A549 (cell line): ENCODE results near the gene NR2C1.

Experiments
- CHD4 ChIP-seq: fragments of 200-600 bp; sonication (generic); IDR thresholded peaks from 2 replicates; pipeline ENCODE4 v1.6.1; 2016; ENCODE audit warnings: antibody characterized with exemption, mild to moderate bottlenecking, borderline replicate concordance
- CTCF ChIP-seq: fragments of >200 bp; sonication (Bioruptor Twin); formaldehyde crosslinking; IDR thresholded peaks from 3 replicates; pipeline ENCODE4 v1.5.1; 2016
- EHMT2 ChIP-seq: fragments of 200-600 bp; sonication (generic); IDR thresholded peaks from 2 replicates; pipeline ENCODE4 v1.6.1; 2016; ENCODE audit warnings: antibody characterized with exemption, low read depth, mild to moderate bottlenecking, moderate library complexity
- EP300 ChIP-seq, 2 experiments: fragments of >200 bp; sonication (Bioruptor Twin); formaldehyde crosslinking; IDR thresholded peaks; 2 replicates in 1 of 2; 3 replicates in 1 of 2; pipeline ENCODE4 v1.6.1; 2016 to 2017
- JUN ChIP-seq, 2 experiments: fragments of >200 bp; sonication (Bioruptor Twin); formaldehyde crosslinking; IDR thresholded peaks; 2 replicates in 1 of 2; 3 replicates in 1 of 2; pipeline ENCODE4 v1.6.1; 2016 to 2017
- MAZ ChIP-seq: fragments of 150-350 bp; IDR thresholded peaks from 2 replicates; pipeline ENCODE4 v1.6.1; 2014; ENCODE audit warnings: antibody characterized with exemption, low read depth, low read length, borderline replicate concordance
- NPAS2 ChIP-seq: fragments of 250-450 bp; sonication (Bioruptor Pico); IDR thresholded peaks from 2 replicates; pipeline ENCODE4 v1.8.0; 2022; ENCODE audit warnings: mild to moderate bottlenecking, moderate library complexity, borderline replicate concordance
- POLR2A ChIP-seq: IDR thresholded peaks from 2 replicates; pipeline ENCODE4 v1.6.1; 2012; ENCODE audit warnings: mild to moderate bottlenecking, low read length
- RARB ChIP-seq: fragments of 250-450 bp; sonication (Bioruptor Pico); IDR thresholded peaks from 2 replicates; pipeline ENCODE4 v1.8.0; 2021; ENCODE audit warnings: mild to moderate bottlenecking, moderate library complexity
- RNF2 ChIP-seq: fragments of 200-600 bp; sonication (generic); IDR thresholded peaks from 2 replicates; pipeline ENCODE4 v1.6.1; 2016; ENCODE audit warnings: low read depth, mild to moderate bottlenecking, antibody characterized with exemption, moderate library complexity, borderline replicate concordance

- no peak for TF ChIP-seq MAZ
- no peak for TF ChIP-seq NPAS2 (CRISPR knock-in tag)
- no peak for TF ChIP-seq RARB (CRISPR knock-in tag)
- no peak for TF ChIP-seq POLR2A
- TF ChIP-seq CTCF, result no peak
- TF ChIP-seq CHD4, result no peak
- no peak for TF ChIP-seq EHMT2
- TF ChIP-seq EP300 (IDR thresholded peaks at IDR 0.05), result no peak
- TF ChIP-seq JUN (IDR thresholded peaks at IDR 0.05), result no peak
- no peak for TF ChIP-seq RNF2
These were observed 18.4 kb downstream of the NR2C1 start for GRCh38 chr12:95055057-95055456.
